Measurements from ENCODE around the gene IL36RN.

Gene IL36RN

DNA sequence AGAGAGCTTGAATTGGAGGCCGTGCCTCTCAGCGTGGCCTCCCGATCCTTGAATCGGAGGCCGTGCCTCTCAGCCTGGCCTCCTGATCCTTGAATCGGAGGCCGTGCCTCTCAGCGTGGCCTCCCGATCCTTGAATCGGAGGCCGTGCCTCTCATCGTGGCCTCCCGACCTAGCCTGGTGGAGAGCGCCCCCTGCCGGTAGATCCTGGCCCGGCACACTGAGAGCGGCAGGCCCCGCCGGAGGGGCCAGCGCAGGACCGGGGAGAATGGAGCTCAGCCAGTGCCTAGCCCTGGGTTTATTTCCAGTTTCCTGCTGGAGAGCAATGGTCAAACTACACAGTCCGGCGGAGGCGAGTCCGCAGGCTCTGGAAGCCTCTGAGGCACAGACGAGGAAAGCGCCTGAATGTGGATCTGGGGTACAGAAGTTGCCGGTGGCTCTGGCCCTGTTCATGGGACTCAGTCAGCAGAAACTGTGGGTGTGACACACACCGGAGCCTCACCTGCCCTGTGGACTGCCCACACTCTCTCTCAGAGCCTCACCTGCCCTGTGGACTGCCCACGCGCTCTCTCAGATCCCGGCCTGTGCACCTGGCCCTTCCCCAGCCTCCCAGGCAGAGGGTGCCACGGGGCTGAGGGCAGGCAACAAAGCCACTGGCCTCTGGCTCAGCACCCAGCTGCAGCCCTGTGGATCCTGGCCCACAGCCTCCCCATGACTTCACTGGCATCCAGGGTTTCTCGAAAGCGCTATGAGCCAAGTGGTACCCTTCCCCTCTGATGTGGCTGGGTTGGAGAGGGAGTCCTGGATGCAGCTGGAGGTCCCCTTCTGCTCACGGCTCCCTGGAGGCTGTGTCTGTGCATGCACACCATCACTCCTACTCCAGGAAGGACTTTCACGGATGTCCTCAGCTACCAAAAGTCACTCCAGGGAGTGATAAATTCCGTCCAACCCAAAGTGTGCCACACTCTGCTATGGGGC lies 7.8 kb upstream of the IL36RN start:
- DNase-seq, result no peak

DNA sequence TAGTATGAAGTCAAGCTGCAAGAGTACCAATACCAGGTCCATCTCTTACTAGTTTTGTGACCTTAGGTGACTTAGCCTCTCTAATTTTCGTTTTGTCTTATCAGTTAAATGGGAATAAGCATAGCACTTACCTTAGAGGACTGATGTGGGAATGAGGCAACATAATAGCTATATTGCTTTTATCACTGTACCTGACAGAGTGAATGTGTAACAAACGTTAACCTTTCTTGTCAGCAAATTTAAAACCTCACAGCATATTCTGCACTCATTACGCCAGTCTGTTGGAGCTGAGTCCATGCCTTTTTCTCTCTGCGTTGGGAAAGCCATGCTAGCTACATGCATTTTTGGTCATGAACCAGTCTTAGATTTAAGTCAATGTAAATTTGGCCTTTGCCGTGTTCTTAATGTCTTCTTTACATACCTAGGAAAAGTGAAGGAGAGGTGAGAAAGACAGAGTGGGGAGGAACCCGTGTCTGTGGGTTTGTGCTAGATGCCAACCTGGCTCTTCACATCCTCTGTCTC lies 6.5 kb upstream of the IL36RN start, which contains the start of gene IL36B:
TSS of gene IL36B (minus strand) at position 472 of the 522 bp plus-strand sequence.
- no peak for DNase-seq

DNA sequence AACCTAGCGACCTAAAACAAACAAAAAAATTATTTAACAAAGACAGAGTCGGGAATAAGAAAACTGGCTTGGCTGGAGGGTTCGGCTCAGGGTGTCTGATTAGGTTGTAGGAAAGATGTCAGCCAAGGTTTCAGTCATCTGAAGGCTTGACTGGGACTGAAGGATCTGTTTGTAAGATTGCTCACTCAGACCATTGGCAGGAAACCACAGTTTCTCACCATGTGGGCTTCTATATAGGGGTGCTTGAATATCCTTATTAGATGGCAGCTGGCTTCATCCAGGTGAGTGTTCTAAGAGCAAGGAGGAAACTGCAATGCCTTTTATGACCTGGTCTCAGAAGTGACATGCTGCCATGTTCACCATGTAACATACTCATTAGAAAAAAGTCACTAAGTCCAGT lies 5.3 kb upstream of the IL36RN start:
- DNase-seq, result no peak

DNA sequence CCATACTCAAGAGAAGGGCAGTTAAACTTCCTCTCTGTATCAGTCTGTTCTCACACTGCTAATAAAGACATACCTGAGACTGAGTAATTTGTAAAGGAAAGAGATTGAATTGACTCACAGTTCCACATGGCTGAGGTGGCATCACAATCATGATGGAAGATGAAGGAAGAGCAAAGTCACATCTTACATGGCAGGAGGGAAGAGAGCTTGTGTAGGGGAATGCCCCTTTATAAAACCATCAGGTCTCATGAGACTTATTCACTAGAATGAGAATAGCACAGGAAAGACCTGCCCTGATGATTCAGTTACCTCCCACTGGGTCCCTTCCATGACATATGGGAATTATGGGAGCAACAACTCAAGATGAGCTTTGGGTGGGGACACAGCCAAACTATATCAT lies 4.9 kb upstream of the IL36RN start:
- DNase-seq, result no peak

DNA sequence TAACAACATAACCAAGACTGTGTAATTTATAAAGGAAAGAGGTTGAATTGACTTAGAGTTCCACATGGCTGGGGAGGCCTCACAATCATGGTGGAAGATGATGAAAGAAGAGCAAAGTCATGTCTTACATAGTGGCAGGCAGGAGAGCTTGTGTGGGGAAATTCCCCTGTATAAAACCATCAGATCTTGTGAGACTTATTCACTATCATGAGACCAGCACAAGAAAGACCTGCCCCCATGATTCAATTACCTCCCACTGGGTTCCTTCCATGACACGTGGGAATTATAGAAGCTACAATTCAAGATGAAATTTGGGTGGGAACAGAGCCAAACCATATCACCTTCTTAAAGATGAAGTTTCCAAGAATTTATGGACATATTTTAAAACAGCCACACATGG lies 2.5 kb upstream of the IL36RN start:
- no peak for DNase-seq

DNA sequence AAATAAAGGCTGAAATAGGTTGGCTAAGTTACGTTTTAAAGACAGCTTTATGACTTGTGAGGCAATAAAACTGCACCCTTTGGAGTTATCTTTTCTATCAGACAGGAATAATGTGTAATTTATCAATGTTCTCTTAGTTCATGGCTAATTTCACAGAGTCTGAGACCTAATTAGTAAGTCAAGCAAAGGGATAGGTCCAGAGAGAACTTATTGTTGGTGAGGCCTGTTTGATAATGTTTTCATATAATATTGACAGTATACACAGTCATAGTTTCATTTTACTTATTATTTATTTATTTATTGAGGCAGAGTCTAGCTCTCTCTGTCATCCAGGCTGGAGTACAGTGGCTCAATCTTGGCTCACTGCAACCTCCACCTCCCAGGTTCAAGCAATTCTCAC lies 1.9 kb upstream of the IL36RN start:
- DNase-seq, result no peak

DNA sequence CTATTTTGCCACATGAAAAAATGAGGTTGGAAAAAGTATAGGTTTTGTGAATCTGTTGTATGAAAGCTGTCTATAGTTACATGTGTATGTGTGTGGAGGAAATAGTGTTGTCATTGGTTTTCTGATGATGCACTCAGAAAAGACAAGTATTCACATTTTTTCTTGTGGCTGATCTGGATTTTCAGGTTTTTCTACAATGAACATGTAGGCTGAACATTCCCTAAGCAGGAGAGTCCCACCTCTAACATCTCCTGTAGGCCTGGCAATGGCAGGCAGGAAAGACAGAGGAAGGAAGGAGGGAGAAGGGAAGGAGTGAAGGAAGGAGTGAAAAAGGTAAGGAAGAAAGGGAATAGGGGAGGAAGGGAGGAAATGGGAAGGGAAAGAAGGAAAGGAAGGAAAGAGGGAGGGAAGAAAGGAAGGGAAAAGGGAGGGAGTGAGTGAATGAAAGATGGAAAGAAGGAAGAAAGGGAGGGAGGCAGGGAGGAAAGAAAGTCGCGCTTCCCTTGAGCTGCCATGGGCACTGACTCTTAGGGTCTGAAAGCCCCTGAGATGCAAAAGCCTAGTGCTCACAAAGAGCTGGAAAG lies 495 bp upstream of the IL36RN start:
- no peak for DNase-seq

DNA sequence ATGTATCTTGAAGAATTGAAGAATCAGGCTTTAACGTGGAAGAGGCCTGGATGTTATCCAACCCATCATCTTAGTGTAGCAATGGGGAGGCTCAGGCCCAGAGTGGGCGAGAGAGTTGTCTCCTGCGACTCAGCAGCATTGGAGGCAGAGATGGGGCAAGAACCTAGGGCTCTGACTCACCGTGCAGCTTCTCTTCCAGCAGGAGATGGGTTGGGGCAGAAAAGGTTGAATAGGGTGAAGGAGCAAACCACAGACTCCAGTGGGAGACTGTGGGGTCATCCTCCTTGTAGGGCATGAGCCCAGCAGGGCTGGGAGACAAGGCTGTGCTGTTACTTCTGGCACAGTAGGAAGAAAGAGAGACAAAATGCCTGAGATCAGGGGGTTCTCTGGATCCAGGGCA lies 1.4 kb downstream of the IL36RN start:
- no peak for DNase-seq

DNA sequence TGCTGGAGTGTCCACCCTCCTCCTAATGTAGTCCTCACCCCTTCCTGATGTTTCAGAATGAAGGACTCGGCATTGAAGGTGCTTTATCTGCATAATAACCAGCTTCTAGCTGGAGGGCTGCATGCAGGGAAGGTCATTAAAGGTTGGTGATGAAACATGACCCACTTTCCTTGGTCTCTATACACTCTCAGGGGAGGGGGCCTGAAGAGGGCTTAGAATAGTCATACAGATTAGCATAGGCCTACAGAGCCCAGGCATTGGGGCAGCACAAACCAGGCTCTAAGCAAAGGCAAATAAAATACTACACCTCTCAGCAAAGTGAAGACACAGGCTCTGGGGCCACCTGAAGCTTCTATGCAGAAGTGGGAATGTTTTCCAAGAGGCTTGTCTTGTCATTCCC lies 1.8 kb downstream of the IL36RN start:
- DNase-seq, result no peak

DNA sequence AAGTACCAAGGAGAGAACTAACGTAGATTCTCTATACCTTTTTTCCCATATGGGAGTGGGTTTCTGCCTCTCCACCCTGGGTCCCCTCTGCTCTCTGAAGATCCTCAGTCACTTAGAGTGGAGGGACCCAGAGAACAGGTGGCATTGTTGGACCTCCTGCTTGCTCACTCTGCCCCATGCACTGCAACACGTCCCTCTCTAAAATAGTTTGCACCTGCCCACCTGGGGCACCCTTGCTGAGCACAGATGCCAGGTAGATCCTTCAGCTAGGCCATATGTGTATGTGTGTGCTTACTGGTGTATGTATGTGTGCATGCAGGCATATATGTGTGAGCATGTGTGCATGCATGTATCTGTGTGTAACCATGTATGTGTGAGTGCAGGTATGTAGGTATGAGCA lies 2.2 kb downstream of the IL36RN start:
- no peak for DNase-seq

DNA sequence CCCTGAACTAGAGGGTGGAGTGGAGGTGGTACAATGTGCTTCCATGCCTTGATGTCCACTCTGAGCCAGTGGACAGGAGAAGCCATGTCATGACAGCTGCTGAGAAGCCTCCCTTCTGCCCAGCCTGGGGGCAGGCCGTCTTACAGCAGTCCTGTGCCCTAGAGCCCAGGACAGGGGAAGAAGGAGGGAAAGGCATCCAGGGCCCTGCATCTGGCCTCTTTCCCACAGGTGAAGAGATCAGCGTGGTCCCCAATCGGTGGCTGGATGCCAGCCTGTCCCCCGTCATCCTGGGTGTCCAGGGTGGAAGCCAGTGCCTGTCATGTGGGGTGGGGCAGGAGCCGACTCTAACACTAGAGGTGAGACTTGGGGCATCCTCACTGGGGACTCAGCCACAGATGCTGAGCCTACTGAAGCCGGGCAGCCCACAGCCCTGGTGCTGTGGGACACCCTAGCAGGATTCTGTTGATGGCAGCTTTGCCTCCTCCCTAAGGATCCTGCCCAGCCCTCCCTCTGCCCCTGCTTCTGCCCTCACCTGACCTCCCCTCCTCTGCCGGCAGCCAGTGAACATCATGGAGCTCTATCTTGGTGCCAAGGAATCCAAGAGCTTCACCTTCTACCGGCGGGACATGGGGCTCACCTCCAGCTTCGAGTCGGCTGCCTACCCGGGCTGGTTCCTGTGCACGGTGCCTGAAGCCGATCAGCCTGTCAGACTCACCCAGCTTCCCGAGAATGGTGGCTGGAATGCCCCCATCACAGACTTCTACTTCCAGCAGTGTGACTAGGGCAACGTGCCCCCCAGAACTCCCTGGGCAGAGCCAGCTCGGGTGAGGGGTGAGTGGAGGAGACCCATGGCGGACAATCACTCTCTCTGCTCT lies 3.1 kb downstream of the IL36RN start:
- no peak for DNase-seq

DNA sequence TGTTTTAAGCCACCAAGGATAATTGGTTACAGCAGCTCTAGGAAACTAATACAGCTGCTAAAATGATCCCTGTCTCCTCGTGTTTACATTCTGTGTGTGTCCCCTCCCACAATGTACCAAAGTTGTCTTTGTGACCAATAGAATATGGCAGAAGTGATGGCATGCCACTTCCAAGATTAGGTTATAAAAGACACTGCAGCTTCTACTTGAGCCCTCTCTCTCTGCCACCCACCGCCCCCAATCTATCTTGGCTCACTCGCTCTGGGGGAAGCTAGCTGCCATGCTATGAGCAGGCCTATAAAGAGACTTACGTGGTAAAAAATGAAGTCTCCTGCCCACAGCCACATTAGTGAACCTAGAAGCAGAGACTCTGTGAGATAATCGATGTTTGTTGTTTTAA lies 5.3 kb downstream of the IL36RN start:
- DNase-seq, result no peak

DNA sequence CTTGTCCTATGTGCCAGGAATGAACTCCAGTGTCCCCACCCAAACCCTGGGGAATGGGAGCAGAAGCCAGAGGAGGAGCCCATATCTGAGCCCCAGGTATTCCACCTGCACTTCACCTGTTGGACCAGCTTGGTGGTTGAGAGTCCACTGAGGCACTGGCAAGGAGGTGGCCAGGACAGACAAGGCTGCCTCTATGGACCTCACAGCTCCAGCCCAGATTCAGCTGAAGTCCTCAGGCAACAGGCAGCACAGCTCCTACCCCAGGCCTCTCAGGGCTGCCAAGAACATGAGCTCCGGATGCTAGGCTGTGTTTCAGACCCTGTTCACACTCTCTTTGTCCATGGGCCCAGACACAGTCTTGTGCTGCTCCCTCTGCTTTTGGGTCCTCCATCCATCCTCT lies 5.9 kb downstream of the IL36RN start:
- no peak for DNase-seq

DNA sequence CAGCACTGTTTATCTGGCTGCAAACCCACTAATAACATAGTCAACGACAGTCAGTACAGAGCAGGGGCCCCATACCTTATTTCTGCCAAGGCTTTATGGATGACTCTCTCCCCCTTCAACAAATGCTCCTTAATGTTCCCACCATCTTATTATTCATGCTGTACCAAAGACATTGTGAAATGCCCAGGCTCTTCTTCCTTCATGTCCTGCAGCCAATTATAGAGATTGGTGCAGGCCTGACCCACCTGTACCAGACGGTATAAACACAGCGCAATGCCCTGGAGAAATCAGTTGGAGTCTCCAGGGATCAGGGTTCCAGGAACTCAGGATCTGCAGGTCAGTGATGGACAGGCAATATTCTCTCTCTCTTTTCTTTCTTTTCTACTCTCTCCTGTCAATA lies 8.7 kb downstream of the IL36RN start, which contains the start of gene IL1F10:
TSS of gene IL1F10 (plus strand) at position 290 of the 400 bp plus-strand sequence. CDS start 4,769 bp downstream, outside the sequence.
- no peak for DNase-seq

DNA sequence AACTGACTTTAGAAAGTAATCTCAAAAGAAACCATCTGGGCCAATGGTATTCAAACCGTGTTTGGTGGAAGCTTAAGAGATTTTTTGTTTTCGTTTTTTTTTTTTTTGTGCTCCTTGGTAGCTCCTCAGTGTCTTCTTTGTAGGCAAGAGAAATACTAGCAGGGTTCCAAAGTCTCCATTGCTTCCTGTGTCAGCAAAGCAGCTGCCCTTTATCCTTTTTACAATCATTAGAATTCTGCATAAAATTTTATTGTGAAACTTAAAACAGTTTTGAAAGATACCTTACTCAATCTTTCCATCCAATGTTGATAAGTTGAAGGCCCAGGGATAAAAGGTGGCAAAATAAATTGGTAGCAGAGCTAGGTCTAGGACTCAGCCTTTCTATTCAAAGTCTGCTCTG lies 9.3 kb downstream of the IL36RN start:
- no peak for DNase-seq

DNA sequence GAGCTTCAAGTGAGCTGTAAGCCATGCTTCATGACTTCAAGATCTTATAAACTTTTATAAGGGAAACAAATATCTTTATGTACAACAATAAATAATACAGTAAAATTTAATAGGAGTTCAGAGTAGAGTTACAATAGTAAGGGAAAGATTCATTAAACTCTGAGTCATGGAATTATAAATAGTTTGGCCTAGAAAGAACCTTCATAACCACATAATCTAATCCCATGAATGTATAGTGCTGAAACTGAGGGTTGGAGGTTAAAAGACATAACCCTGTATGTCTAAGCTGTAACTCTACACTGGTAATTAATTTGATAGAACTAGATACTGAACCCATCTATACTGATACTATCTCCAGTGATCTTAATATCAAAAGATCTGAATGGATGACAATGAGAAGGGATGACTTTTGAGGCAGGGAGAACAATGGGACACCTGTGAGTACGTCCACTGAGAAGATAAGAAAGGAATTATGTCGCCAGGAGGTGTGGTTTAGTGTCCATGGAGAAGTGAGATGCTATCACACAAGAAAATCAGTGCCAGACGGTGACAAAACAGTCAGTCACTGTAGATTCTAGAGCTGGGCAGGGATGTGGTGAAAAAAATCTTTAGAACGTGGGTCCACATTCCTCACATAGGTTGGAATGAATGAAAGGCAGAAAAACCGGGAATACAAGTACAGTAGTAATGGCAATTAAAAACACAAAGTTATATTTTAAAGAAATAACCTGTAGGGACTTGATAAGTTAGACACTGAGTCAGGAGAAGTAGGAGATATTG lies 9.9 kb downstream of the IL36RN start:
- DNase-seq, result no peak

DNA sequence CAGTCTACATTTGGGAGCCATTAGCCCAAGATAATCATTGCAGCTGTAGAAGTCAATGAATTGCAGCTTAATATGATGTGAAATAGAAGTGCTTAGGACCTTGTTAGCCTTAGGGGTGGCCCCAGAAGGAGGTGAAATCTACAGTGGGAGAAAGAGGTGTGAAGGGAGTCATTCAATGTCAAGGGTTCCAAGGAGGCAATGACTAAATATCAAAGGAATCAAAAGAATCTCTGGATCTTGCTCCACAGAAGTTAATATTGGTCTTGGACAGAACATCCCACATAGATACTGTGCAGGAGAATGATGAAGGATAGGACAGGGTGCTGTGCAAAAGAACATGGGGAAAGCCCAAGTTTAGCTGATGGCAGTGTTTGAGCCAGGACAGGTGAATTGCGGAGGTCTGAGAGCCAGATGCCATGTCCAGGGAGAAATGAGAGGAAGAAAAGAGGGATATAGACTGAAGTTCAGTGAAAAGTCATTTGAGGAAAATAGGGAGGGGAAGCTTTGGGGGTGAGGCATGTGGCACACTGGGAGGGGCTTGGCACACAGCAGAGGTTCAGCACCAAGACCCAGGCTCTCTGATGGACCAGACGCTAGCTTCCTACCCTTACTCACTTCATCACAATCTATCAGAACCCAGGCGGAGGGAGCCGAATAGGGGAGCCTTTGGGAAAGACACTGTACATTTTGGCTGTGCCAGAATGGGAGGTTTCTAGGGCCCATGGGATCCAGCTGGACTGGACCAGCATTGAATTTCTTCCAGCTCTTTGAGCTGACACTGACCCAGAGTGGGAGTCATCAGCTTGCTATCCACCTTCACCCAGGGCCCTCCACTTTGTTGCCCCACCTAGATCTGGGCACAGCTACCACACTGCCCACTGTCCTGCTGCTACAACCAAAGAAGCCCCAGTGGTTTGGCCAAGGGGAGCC lies 10.9 kb downstream of the IL36RN start:
- DNase-seq, result no peak

DNA sequence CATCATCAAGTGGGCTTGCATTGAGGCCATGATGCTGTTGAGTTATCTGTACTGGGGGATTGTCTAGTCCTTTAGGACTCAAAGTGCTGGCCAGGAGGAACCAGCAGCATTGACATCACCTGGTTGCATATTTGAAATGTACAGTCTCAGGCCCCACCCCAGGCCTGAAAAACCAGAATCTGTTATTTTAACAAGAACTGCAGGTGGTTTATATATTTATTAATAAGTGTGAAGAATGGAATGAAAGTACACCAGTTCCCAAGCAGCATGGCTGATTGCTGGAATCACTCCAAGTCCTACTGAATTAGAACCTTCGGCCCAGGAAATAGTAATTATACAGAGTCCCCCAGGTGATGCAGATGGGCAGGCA lies 11.6 kb downstream of the IL36RN start:
- DNase-seq, result no peak

DNA sequence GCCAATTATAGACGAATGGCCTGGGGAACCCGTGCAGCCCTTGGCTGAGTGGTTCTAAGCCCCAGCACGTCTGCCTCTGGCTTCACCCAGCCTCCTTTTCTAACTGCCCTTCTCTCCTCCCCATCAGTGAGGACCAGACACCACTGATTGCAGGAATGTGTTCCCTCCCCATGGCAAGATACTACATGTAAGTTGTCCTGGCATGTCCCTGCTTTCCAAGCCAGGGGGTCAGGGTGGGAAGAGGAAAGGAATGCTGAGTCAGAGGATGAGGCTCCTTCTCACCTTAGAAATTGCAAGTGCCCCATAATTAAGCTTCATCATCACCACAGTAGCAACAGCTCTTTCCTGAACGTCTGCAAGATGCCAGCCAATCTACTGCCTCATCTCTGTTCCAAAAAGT lies 13.6 kb downstream of the IL36RN start:
- DNase-seq, result no peak

DNA sequence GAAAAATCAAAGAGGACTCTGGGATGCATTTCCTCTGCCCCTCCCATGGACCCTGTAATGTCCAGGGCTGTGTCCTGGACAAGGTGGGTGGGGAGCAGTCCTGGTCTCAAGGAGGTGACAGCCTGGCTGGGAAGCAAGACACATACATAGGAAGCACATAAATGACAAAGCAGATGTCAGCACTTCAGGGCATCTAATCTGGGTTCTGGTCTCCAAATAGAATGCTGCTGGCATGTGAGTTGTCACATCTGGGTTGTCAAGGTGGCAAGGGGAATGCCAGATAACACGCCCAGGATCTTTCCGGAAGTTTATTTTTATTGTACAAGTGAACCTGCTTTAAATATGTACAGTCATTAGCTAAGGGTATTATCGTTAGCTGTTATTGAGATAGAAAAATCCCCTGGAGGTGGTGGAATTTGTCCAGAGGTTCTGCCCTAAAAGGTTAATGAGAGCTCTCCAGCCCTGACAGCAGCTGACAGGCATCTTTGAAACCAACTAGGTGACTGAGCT lies 14.4 kb downstream of the IL36RN start:
- DNase-seq, result no peak

DNA sequence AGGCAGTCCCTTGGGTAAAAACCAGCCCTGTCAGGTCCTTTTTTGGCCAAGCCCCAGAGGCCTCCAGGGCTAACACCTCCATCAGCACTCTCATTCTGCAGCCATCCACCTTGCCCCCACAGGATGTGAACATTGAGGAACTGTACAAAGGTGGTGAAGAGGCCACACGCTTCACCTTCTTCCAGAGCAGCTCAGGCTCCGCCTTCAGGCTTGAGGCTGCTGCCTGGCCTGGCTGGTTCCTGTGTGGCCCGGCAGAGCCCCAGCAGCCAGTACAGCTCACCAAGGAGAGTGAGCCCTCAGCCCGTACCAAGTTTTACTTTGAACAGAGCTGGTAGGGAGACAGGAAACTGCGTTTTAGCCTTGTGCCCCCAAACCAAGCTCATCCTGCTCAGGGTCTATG lies 16.0 kb downstream of the IL36RN start:
- no peak for DNase-seq

All from NCI-H1105 treated with DMSO at 0.1 percent for 48 hours (cell line).